ENCODE measurements around the gene PYCR2.
"Not testable (repeated sequence)": the region's sequence is repeated elsewhere in the genome, so short reads cannot be mapped to it uniquely, and the experiment has no call there.

Gene PYCR2

GRCh38 chr1:225941942-225942222 lies 17.8 kb upstream of the PYCR2 start:
- no peak for DNase-seq

DNA sequence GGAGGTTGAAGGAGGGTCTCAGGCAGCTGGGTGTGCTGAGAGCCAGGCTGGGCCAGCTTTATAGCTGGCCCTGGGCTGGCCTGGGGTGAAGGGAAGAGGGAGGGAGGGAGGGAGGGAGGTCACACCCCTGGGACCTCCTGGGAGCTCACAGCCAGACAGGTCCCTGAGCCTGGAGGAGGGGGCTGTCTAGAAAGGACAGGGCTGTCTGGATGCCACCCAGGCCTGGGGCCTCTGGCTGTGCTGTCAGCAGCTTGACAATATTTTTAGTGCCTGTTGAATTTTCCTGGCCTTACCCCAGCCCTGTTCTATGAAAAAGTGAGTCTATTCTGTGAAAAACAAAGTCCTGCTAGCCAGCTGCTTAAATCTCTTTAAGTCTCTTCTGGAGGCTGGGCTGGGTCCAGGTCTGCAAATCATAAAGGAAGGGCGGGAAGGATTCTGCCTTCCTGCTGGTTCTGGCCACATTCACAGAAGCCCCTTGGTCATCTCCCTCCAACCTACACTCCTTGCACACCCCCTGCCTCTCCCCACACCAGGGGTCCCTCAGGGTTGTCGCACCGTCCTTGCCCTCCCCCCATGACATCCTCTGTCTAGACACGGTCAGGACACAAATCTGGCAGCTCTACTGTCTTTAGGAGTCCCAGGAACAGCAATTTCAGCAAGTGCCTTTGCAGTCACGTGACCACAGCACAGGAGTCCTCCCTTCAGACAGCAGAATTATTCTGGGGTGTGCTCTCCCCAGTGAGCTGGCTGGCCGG lies 17.3 kb upstream of the PYCR2 start, which contains the start of gene LEFTY2:
TSS of gene LEFTY2 (minus strand) at position 34 of the 755 bp plus-strand sequence. CDS start 80 bp downstream, outside the sequence.
- DNase-seq, result no peak

- no peak for DNase-seq
Observed at GRCh38 chr1:225940385-225941151, 16.5 kb upstream of the PYCR2 start.

DNA sequence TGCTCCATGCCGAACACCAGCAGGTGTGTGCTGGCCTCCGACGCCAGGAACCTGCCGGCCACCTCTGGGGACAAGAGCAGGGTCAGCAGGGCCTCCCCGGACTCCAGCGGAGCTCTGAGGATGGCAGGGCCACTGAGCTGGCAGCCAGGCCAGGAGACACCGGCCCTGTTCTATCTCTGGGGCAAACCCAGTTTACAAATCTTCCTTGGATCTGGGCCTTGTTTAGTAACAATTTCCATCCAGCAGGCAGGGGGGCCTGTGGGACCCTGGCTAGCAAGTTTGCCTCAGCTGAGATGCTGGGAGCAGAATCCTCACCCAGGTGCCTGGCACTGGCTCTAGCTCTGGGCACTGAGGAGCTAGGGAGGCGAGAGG lies 15.9 kb upstream of the PYCR2 start:
- not testable (repeated sequence) for DNase-seq

DNA sequence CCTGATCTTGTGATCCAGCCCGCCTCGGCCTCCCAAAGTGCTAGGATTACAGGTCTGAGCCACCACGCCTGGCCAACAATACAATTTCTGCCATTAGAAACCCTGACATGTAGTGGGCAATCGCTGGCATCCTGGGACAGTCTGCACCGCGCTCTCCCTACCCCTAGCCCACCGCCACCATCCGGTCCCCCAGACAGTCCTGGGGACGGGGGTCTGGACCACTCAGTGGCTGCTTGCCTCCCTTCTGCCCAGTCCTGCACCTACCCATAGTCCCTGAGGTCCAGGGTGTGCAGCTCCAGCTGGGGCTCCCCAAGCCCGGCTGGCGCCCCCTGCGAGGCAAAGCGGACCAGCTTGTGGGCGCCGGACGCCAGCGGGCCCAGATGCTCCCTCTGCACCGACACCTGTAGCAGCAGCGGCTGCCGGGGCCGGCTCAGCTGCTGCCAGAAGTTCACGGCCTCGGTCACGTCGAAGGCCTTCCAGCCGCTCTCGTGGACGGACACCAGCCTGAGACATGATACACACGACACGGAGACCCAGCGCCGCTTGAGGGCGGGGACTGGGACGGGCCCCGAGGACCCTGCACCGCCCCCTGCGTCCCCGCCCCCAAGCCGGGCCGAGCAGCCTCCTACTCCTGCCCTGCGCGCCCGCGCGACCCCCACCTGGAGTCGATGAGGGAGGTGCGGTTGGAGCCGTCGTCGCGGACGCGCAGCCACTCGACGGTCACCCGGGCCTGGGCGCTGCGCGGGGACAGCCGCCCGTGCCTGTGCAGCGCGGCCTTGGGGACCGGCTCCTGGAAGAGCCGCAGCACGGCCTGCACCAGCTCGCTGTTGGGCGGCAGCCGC lies 15.3 kb upstream of the PYCR2 start:
- DNase-seq, result not testable (repeated sequence)

DNA sequence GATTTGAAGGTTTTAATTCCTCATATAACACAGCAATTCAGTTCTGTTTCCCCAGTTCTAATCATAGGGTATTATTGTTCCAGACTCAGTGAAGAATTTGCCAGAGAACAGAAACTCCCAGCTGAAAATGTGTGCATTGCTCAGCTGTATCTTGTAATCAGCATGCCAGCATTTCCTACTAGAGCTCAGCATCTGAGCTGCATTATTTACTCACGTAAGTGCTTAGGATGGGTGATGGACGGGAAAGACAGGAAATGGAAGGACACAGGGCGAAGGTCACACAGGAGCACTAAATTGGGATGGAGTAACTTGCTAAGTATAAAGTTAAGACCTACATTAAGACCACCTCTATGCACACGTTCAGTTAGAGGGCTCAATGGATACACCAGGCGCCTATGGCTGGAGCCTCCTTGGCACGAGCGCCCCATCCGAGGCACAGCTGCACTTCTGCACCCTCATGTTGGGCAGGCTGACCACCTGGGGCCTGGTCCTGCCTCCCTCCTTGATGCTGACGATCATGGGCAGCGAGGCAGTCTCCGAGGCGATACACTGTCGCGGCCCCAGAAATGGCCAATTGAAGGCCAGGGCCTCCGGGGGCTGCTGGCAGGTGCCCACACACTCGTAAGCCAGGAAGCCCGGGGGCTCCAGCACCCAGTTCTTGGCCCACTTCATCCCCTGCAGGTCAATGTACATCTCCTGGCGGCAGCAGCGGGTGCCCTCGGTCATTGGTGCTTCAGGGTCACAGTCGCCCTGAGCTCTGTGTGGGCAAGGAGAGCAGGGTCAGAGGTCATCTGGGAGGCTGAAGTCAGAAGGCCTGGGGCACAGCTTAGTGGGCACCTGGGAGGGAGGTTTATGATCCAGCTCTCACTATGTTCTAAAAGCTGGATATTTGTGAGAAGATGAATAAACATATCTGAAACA lies 13.3 kb upstream of the PYCR2 start:
- no peak for DNase-seq

- DNase-seq, result no peak
Observed at GRCh38 chr1:225936523-225936922, 12.5 kb upstream of the PYCR2 start.

GRCh38 chr1:225936086-225936485 lies 12.0 kb upstream of the PYCR2 start:
- DNase-seq, result not testable (repeated sequence)

- DNase-seq, result no peak
Observed at GRCh38 chr1:225934711-225935110, 10.7 kb upstream of the PYCR2 start.

DNA sequence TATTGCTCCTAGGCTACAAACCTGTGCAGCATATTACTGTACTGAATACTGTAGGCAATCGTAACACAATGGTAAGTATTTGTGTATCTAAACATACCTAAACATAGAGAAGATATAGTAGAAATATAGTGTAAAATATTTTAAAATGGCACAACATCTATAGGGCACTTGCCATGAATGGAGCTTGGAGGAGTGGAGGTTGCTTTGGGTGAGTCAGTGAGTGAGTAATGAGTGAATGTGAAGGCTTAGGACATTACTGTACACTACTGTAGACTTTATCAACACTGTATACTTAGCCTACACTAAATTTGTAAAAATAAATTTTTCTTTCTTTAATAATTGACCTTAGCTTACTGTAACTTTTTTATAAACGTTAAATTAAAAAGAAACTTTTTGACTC lies 9.0 kb upstream of the PYCR2 start:
- DNase-seq, result no peak

DNA sequence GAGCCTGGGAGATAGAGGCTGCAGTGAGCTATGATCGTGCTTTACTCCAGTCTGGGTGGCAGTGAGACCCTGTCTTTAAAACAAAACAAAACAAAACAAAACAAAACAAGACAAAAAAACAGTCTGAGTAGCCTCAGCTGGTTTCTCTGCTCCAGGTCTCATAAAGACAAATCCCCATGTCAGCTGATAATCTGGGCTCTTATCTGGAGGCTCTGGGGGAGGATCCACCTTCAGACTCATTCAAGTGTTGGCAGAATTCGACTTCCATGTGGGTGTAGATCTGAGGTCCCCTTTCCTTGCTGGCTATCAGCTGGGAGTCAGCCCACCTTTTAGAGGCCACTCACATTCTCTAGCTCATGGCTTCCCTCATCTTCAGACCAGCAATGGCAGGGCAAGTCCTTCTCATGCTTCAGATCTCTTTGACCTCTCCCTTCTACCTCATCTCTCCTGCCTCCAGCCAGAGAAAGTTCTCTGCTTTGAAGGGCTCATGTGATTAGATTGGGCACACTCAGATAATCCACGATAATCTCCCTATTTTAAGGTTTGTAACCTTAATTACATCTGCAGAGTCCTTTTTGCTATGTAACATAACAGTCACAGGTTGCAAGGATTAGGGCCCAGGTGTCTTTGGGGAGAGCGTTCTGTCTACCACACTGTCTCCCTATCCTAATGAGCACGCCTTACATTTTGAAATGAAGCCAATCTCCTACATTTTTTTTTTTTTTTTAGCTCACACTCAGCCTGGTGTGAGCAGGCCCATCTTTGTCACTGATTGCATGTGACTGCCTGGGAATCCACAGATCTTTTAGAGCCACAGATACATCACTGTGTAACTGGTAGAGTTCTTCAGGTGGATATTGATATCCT lies 7.5 kb upstream of the PYCR2 start:
- DNase-seq, result no peak

DNA sequence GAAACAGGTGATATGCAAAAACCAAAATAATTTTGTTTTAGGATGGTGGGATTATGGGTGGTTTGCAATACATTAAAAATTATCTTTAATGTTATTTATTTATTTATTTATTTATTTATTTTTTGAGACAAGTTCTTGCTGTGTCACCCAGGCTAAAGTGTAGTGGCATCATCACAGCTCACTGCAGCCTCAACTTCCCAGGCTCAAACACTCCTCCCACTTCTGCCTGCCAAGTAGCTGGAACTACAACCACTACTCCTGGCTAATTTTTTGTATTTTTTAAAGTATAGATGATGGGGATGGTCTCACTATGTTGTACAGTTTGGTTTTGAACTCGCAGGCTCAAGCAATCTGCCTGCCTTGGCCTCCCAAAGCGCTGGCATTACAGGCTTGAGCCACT lies 6.5 kb upstream of the PYCR2 start:
- DNase-seq, result no peak

DNA sequence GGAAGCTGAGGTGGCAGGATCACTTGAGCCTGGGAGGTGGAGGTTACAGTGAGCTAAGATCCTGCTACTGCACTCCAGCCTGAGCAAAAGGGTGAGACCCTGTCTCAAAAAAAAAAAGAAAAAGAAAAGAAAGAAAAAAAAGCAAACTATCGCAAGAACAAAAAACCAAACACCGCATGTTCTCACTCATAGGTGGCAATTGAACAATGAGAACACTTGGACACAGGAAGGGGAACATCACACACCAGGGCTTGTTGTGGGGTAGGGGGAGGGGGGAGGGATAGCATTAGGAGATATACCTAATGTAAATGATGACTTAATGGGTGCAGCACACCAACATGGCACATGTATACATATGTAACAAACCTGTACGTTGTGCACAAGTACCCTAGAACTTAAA lies 5.4 kb upstream of the PYCR2 start:
- not testable (repeated sequence) for DNase-seq

GRCh38 chr1:225928186-225929175 lies 4.4 kb upstream of the PYCR2 start:
- no peak for DNase-seq

DNA sequence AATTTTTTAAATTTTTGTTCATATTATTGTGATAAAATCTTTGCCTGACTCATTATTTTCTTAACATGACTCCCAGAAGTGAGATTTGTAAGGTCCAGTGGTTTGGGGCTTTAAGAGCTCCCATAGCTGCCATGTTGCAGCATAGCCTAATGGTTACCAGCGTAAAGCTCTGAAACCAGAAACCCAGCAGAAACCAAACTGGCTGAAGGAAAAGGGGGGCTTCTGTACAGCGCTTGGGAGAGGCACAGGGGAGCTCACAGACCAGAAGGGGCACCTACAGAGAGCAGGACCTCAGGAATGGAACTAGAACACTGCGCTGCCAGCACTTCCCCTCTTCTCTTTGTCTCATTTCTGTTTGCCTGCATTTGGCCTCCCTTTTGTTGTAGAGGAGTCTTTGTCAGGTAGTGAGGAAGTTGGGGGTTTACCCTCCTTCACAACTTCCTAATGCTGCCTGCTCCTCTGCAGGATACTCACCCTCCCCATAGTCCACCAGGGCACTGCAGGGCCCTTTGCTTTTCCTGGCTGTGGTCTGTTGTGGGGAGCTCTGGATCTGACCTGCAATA lies 2.6 kb upstream of the PYCR2 start:
- DNase-seq, result no peak

DNA sequence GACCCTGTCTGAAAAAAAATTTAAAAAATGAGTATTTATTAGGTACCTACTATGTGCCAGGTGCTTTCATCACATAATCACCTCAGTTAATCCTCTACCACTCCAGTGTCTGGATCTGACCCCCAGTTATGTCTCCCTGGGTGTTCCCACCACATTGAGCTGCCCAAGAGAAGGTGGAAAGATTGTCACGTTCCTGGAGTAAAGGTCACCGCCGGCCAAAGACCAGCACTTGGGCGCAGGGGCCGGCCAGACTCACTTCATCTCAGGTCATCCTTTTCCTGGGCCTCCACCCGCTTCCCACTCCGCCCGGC lies 714 bp downstream of the PYCR2 start:
- DNase-seq, result no peak

DNA sequence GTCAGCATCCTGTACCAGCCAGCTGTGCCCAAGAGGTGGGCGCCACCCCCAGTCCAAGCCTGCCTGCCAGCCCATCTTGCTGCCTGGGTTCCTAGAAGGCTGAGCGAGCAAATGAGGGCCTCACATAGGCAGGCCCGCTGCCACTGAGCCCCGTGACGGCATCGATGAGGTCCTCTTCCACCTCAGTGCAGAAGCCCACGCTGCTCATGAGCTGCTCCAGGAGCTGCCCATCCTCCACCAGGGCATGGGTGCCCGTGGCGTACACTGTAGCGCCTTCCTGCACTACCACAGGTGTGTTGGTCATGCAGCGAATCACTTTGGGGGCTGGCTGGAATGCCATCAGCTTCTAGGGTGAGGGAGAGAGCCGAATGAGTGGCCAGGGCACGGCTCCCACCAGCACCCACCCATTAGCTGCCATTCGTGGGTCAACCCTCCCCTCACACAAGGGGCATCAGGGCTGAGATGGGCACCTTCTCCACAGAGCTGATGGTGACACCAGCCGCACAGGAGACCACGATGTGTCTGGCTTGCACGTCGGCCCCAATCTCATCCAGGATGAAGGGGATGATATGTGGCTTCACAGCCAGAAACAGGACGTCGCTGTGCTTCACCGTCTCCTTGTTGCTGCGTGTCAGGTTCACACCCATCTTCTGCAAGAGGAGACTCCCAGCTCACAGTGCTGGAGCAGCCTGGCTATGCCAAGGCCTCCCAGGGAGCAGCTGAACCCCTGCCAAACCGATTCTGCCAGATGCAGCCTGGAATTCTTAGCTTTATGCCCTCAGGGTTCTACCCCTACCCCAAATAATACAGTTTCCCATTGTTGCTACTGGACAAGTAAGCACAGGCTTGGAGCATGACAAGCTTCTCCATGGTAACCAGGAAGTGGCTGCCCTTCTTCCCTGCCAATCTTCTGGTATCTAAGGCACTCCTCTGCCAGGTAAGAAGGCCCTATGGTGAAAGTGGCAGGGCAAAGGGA lies 2.0 kb downstream of the PYCR2 start:
- DNase-seq, result peak; percentile 57

- DNase-seq, result peak; percentile 73
Observed at GRCh38 chr1:225919906-225920305, 4.1 kb downstream of the PYCR2 start.

DNA sequence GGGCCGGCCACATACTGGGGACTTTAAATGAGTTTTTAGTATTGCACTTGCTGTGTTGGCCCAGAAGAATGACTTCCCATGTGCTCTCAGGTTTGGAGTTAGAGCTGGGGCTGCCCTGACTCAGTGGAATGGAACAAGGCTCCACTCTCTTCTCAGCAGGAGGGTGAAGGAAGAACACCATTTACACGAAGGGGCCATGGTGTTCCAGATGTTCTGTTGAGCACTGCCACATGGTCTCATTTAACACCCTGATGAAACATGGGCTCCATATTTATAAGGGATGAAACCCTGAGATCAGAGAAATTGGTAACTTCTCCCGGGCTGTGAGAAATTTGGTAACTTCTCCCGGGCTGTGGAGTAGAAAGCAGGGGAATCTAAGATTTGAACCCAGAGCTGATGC lies 5.8 kb downstream of the PYCR2 start:
- no peak for DNase-seq
